M059J (cell line): ENCODE results near the gene NELFB. TPM values are rescaled to one million over a fixed set of nuclear protein-coding genes. Genes with fewer than 3 reads are reported as not detected.
A peak's percentile ranks its signal among the peaks of the same experiment; 100 is the strongest.

Experiments
- DNase-seq: peaks from one replicate; pipeline ENCODE4 v3.0.0-alpha.2; 2012; ENCODE audit warnings: low read depth
- total RNA-seq: library from RNA; depleted of rRNA; stranded (reverse); fragments of >200 nt; shearing (Covaris generic); gene quantifications from 2 replicates; pipeline ENCODE4 v1.2.3, GENCODE V29; 2014; rRNA removed

The NELFB gene
- 41.8 and 73.9 TPM in 2 replicates for total RNA-seq

DNA sequence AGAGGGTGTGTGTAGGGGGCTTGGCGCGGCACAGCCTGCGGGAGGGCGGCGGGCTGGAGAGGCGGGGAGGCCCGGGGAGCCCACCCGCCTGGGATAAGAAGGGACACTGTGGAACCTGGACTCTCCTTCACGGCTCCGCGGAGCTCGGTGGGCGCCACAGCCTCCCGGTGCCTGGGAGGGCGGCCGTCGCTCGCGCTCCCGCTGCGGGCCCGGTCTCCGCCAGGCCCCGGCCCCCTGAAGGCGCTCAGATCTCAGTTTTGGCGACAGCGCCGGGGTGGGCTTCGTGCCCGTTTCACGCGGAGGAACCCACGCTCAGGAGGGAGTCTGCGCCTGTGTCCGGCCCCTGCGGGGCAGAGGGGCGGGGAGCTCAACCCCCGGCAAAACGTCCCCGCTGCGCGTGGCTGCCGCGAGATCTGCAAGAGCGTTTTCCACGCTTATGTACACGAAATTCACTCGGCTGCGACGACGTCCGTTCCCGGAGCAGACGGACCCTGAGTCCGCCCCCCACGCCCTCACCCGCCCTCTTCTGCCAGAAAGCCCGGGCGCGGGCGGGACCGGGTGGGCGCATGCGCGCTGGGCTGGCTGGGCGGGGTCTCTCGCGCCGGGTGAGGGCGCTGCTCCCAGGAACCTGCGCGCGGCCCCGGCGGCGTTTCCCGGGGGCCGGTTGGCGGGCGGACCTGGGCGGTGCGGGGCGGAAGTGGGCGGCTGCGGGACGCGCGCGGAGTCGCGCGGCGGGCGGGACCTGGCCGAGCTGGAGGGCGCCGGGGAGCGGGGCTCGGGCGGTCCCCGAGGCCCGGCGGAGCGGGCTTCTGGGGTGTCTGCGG, at the start of gene NELFB:
TSS of gene NELFB (plus strand) at position 704 of the 824 bp plus-strand sequence.
- DNase-seq: peak; percentile 83

DNA sequence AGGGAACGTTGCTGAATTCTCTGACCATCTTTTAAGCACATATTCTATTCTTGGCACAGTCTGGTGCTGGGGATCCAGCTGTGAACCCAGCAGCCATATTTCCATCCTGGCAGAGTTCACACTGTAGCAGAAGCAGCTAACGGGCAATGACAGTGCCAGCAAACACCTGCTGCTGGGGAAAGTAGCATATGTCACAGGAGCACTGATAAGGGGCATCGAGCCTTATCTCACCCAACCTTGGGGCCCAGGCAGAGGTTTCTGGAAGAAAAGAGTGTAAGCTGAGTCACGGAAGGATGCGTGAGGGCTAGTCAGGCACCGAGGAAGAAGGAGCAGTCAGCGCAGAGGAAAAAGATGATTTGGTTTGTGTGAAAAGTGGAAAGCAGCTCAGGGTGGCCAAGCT, 48.5 kb upstream of the NELFB start:
- DNase-seq: no peak

DNA sequence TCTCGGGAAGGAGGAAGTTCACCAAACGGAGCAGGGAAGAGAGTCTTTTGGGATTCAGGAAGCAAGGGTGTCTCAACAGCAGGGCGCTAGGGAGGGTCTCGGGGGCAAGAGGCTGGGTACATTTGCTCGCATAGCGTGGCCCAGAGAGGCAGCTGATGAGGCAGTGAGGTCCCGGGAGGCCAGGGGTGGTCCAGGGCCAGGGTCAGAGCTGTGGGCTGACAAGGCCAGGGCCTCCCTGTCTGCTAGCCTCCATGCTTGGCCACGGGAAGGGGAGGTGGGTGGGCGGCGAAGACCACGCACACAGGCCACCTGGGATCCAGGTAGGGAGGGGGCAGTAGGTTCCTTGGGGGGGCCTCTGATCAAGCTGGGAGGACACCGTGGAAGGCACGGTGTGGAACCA, 43.6 kb upstream of the NELFB start:
- no peak for DNase-seq

DNA sequence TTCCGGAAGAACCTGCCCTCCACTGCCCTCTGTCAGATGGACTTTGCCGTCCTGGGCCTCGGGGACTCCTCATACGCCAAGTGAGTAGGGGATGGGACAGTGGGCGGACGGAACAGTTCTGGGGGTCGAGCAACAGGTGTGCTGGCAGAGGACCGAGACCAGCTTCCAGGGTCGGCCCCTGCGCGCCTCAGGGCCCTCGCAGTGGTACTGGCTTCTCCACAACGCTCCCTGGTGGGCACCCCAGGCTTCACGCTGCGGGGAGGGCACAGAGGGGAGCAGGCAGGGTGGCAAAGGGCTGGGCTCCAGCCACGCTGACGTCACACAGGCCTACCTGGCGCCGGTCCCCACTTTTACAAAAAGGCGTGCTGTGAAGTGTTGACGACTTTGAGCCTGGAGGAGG, 42.6 kb upstream of the NELFB start:
- no peak for DNase-seq

DNA sequence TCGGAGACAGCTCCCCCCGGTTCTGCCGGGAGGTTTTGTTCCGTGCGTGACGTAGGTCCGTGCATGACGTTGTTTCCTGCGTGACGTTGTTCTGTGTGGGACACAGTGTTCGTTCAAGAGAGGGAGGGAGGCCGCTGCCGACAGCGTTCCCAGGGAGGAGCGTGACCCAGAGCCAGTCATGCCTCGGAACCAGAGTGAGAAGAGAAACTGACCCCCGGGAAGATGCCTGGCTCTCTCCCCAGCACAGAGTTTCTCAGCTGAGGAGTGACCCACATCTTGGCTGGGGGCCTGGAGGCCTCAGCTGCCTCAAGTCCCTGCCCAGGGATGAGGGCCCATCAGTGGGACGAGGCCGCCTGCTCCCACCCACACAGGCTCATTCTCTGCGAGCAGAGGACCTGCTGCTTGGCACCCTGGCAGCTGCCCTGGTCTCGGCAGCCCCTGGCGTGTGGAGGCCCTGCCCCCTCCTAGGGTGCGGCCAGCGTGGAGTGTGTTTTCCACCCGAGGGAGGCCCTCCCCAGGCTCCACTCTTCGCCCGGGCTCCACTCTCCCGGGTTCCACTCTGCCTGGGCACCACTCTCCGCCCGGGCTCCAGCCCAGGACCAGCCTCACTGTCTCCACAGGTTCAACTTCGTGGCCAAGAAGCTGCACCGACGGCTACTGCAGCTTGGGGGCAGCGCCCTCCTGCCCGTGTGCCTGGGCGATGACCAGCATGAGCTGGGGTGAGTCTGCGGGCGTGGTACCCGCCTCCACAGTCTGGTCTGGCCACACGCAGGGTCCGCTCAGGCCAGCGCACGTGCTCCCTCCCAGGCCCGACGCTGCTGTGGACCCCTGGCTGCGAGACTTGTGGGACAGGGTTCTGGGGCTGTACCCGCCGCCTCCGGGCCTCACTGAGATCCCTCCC, 41.7 kb upstream of the NELFB start:
- no peak for DNase-seq

DNA sequence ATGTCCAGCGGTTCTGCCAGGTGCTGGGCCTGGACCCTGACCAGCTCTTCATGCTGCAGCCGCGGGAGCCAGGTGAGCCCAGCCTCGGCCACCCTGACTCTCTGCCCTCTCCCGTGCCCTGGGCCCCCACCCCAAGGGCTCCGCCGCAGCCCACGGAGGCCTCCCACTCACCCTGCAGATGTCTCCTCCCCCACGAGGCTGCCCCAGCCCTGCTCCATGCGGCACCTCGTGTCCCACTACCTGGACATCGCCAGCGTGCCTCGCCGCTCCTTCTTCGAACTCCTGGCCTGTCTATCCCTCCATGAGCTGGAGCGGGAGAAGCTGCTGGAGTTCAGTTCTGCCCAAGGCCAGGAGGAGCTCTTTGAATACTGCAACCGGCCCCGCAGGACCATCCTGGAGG, 40.5 kb upstream of the NELFB start:
- no peak for DNase-seq

DNA sequence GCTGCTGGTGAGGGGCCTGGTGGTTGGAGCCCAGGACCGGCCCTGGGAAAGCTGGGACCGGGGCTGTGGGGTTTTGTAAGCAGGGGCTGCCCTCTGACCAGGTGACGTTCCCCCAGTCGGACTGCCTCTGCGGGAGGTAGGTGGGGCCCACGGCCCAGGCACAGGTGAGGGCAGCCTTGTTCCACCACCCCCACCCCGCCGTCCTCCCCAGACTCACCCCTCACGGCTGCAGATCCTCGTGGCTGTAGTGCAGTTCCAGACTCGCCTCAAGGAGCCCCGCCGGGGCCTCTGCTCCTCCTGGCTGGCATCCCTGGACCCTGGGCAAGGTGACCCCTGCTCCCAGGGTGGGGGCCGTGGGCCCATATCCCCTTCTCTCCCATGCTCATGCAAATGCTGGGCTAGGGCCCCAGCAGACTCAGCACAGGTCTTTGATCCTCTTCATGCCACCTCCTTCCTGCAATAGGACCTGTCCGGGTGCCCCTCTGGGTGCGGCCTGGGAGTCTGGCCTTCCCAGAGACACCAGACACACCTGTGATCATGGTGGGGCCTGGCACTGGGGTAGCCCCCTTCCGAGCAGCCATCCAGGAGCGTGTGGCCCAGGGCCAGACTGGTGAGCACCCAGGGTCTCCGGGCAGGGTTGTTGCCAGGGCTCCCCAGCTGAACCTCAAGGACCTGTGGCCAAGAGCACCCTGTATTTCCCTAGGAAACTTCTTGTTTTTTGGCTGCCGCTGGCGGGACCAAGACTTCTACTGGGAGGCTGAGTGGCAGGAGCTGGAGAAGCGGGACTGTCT, 39.7 kb upstream of the NELFB start:
- no peak for DNase-seq

DNA sequence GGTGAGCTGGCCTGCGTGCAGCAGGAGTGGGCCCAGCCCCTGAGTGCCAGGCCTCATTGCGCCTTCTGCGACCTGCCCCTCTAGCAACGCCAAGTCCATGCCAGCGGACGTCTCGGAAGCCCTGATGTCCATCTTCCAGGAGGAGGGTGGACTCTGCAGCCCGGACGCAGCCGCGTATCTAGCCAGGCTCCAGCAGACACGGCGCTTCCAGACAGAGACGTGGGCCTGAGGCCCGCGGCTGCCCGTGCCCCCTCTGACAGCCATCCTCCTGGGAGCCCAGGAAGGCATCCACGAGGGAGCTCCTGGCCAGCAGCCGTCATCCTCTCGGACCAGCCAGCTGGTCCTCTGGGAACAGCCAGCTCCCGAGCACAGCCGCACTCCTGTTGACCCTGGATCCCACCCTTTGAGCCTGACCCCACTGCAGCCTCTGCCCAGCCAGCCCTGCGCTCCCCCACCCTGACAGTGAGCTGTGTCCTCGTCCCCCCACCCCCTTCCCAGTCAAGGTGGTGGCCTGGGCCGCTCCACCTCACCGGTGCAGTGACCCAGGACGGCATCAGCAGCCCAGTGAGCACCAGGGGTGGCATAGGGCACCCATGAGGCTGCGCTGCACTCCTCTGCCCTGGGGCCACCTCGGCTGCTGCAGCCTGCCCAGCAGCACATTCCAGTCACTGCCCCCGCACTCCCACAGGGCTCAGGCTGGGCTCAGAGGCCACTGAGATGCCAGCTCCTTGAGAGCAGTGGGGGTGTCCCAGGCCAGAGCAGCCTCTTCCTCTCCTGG, 38.8 kb upstream of the NELFB start:
- DNase-seq: no peak

DNA sequence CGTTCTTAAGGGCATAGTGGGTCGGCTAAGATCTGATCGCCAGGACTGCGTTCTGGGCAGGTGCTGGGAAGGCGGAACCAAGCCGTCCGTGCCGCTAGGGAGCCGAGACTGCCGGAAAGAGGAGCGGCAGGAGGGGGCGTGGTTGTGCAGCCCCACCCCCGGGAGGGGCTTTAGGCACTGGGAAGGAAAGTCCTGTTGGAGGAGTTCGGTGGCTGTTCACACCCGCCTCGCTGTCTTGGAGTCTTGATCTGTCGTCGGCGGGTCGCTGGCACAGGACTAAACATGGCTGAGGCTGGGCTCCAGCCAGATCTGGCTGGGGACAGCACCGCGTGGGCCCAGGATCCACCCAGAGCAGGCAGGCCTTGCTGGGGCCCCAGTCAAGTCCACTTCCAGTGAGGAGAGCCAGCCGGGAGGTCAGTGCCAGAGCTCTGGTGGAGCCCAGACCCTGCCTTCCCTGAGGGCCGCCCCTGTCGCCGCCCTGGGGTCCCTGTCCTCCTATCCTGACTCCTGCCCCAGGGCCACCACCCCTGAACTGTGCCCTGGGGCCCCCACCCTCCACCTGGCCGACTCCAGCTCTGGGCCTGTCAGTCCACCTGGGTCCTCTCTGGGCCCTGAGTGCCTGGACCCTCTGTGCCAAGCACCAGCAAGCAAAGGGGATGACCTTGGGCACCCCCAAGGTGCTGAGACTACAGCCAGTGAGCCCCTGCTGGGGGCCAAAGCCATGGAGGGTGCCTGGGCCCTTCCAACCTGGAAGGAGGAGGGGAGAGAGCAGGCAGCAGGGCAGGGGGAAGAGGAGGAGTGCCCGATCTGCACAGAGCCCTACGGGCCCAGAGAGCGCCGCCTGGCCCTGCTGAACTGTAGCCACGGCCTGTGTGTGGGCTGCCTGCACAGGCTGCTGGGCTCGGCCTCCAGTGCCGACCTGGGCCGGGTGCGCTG, 37.6 kb upstream of the NELFB start:
- DNase-seq: no peak

DNA sequence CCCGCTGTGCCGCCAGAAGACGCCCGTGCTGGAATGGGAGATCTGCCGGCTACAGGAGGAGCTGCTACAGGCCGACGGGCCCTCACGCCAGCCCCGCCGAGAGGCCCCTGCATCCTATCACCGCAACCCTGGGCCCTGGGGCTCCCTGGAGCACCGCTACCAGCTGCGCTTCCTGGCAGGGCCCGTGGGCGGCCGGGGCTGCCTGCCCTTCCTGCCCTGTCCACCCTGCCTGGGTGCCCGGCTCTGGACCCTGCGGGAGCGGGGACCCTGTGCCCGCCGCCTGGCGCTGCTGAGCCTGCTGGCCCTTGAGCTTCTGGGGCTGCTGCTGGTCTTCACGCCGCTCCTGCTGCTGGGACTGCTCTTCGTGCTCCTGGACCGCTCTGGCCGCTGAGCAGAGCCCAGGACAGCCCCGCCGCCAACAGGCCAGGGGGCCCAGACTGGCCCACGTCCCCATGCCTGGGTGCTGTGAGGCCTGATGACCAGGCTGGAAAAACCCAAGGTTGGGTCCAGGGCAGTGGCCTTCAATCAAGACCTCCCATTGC, 36.8 kb upstream of the NELFB start:
- DNase-seq: no peak

DNA sequence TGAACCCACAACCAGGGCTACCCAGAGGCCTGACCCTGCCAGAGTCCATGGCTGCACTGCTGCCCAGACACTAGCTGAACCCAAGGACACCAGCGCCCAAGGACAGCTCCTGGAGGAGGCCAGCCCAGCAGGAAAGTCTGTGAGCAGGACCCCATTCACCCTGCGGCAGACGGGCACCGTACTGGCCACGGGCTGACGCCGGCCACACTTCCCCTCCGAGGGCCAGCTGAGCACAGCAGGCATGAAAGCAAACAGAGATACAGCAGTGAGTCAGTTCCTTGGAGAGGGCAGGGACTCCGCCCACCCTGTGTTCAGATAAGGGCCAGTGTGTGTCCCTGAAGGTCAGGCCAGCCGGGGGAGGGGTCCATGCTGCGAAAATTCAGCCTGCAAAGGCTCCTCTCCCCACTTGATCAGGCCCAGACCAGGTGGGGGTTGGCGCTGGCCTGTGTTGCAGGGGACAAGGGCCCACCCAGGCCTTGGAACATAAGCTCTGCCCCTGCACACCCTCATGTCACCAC, 36.3 kb upstream of the NELFB start:
- peak; percentile 59 for DNase-seq

DNA sequence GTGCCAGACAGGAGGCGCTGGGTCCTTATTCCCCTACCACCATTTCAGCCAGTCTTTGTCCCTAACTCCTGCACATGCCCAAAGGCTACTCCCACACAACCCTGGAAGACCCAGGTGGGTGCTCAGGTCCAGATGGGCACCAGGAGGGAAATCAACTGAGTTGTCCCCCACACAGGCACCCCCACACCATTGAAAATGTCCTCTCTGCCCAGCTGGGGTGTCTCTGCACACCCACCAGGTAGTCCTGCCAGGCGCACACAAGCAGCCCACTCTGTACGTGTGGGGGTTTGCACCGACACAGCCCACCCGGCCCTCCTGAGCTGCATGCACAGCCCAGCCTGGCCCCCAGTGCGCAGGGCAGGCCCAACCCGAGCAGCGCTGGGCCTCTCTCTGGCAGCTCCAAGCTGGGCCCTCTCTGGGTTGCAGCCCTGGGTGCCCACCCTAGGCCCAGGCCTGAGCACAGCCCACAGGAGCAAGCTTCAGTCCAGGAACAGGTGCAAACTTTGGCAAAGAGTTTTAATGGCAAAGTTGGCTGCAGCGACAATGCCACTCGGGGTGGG, 35.3 kb upstream of the NELFB start:
- DNase-seq: no peak

DNA sequence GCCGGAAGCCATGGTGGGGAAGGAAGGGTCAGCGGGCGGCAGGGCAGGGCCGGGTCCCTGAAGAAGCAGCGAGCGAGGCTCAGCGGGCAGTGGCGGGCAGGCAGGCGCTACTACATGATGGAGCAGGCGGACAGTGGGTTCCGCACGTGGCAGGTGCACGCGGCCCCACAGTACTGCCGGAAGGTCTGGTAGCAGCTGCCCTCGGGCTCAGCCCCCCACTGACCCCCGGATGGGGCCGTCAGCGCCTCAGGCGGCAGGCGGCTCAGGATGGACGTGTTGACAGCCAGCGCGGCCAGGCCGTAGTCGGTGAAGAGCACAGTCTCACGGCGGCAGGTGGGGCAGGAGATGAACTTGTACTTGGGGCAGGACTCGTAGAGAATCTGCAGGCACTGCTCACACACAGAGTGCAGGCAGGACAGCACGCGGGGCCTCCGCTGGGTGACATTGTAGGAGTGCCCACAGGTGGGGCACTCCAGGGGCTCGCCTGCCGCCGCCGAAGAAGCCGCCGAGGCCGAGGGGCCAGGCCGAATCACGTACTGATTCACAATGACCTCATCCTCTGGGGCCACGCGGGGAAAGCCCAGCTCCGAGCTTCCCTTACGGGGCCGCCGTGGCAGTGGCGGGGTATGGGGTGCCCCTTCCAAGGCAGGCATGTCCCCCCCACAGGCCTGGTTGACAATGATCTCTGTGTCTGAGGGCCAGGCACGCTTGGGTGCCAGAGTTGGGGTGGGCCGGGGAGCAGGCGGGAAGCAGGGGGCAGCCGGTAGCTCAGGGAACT, 34.6 kb upstream of the NELFB start:
- DNase-seq: no peak

DNA sequence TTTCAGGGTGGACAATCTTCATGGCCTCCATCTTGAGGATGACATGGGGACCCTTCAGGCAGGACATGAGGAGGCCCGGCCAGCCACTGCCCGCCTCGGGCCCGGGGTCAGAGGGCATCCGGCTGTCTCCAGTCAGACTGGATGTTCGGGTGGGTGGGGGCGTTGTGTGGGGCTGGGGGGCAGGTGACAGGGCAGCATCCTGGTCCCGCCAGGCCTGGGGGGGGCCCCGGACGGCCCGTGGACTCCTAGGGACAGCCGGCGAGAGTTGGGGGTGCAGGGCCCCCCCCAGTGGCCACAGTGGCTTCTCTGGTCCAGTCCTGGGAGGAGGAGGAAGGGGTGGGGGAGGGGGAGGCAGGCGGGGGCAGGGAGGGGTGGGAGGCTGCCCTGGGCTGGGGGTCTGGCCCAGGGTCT, 34.0 kb upstream of the NELFB start:
- DNase-seq: no peak

DNA sequence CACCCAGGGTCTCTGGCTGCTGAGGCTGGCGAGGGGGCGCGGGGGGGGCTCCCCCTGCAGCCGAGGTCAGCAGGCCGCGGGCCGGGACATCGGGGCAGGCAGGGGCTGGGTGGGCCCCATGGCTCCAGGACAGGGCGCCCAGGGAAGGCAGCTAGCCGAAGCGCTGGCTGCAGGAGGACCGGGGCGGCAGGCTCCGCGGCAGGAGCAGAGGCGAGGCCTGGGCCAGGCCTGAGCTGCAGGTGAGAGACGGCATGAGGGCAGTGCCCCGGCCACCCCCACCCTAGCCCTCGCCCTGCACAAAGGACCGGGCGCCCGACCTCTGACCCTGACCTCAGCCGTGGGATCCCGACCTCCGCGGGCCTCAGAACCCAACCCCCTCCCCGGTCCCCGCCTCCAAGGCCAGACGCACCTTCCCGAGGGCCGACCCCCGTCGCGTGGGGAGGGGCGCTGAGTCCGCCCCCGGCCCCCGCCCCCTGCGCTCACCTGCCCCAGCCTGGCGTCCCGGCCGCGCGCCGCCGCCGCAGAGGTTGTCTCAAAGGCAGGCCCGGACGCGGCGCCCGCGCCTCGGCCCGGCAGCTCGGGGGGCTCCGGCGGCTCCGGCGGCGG, 33.5 kb upstream of the NELFB start:
- no peak for DNase-seq

DNA sequence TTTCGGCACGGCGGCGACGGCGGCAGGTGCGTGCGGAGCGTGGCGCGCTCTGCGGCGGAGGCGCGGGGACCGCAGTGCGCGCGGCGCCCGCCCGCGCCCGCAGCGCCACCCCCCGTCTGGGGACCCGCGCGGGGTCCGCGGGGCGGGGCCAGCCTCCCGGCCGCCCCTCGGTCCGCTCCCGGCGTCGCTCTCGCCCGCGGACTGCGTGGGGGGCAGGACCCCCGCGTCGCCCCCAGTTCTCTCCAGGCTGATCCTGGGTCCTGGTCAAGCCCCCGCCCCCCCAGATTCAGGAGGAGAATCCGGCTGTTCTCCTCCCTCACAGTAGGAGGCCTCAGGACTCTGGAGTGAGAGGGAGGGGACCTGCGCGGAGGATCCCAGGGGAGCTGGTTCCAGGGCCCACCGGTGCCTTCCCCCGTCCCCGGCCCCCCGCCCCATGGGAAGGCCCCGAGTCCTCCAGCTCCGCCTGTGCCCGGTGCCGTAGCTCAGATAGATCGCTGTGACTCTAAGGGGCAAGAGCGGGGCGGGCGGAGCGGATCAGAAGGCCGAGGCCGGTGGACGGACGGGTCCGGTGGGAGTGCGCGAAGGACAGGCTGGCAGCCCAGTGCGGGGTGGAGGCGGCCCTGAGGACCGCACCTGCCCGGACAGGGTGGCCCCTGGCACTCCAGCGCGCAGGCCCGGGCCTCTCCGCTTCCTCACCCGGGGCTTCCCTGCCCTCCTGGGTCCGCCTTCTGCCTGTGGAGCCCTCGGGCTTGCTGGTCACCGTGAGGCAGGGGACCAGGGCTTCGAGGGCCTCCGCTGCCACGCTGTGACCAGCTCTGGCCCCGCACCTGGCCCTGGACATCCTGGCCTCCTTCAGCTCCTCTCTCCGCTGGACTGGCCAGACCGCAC, 32.7 kb upstream of the NELFB start, which contains the start of gene RNF208:
TSS of gene RNF208 (minus strand) at position 51 of the 888 bp plus-strand sequence. CDS start 1,028 bp downstream, outside the sequence.
- DNase-seq: no peak
